GM12878 (cell line): ENCODE data around the gene GAS2L1. TPM values are rescaled to one million over a fixed set of nuclear protein-coding genes. Genes with fewer than 3 reads are reported as not detected.
A peak's percentile ranks its signal among the peaks of the same experiment; 100 is the strongest.

Source experiments
- BHLHE40 ChIP-seq, 2 experiments: fragments of 450-650 bp in 1 of 2; IDR thresholded peaks; 2 replicates each; pipeline ENCODE4 v1.6.1; 2011 to 2017; ENCODE audit warnings: low read depth in 2 of 2, borderline replicate concordance in 1 of 2, improper control_type of control experiment in 1 of 2, low read length in 1 of 2, mild to moderate bottlenecking in 1 of 2
- CREM ChIP-seq: IDR thresholded peaks from 2 replicates; pipeline ENCODE4 v1.6.1; 2014; ENCODE audit warnings: antibody characterized with exemption, low read depth
- DPF2 ChIP-seq: fragments of 450-650 bp; IDR thresholded peaks from 2 replicates; pipeline ENCODE4 v1.6.1; 2017; ENCODE audit warnings: mild to moderate bottlenecking
- EGR1 ChIP-seq, 2 experiments: IDR thresholded peaks; 1 replicate in 1 of 2; 2 replicates in 1 of 2; pipeline ENCODE4 v1.6.1; 2011 to 2012; ENCODE audit warnings: low read depth in 2 of 2, low read length in 2 of 2, borderline replicate concordance in 1 of 2, mild to moderate bottlenecking in 1 of 2, moderate library complexity in 1 of 2
- HDAC2 ChIP-seq: fragments of 200-600 bp; sonication (generic); IDR thresholded peaks from 2 replicates; pipeline ENCODE4 v1.6.1; 2017
- NRF1 ChIP-seq: conservative IDR thresholded peaks from 2 replicates; pipeline ENCODE4 v1.6.1; 2011; ENCODE audit warnings: mild to moderate bottlenecking, low read depth, low read length, improper control_type of control experiment
- PML ChIP-seq: IDR thresholded peaks from 2 replicates; pipeline ENCODE4 v1.6.1; 2012; ENCODE audit warnings: low read length, inconsistent platforms
- RUNX3 ChIP-seq: IDR thresholded peaks from 2 replicates; pipeline ENCODE4 v1.6.1; 2012; ENCODE audit warnings: low read length, inconsistent platforms
- SUPT20H ChIP-seq: IDR thresholded peaks from 2 replicates; pipeline ENCODE4 v1.6.1; 2011; ENCODE audit warnings: low read depth, mild to moderate bottlenecking, low read length, moderate library complexity, borderline replicate concordance; ENCODE audit not compliant: control insufficient read depth
- ZBED1 ChIP-seq: IDR thresholded peaks from 2 replicates; pipeline ENCODE4 v1.6.1; 2016; ENCODE audit warnings: borderline replicate concordance
- polyA plus RNA-seq, 11 experiments: library from polyadenylated mRNA; depleted of rRNA in 4 of 11; unstranded in 6 of 11; stranded (reverse) in 5 of 11; fragments of >200 nt; fragmentation: Nextera tagmentation in 4 of 11; fragmentation: Illumina TruSeq in 1 of 11; extraction: Ambion mirVana in 4 of 11; extraction: Trizol in 1 of 11; gene quantifications; 1 replicate in 1 of 11; 2 replicates in 10 of 11; pipeline versions ENCODE4 v1.2.1 to v1.2.3, GENCODE V29; 2011 to 2016; ENCODE audit warnings: inconsistent platforms in 2 of 11, missing spikeins in 2 of 11, low read depth in 1 of 11
- total RNA-seq, 4 experiments: library from RNA; depleted of rRNA in 3 of 4; stranded (reverse); fragments of >200 nt in 3 of 4; fragmentation: Illumina TruSeq in 1 of 4; extraction: Trizol in 1 of 4; gene quantifications; 2 replicates each; pipeline versions ENCODE4 v1.2.1 to v1.2.3, GENCODE V29; 2013 to 2021
- TF ChIP-seq, protein P1 (sequence below), 3 experiments: IDR thresholded peaks in 2 of 3; conservative IDR thresholded peaks in 1 of 3; 2 replicates each; pipeline ENCODE4 v1.5.1; 2011; ENCODE audit warnings: low read depth in 3 of 3, low read length in 3 of 3, mild to moderate bottlenecking in 3 of 3, control low read depth in 2 of 3, moderate library complexity in 2 of 3, inconsistent platforms in 1 of 3, mixed read lengths in 1 of 3; ENCODE audit not compliant: control insufficient read depth in 2 of 3, insufficient read depth in 1 of 3; ENCODE audit errors: extremely low read depth in 1 of 3
- TF ChIP-seq, protein P2 (sequence below): IDR thresholded peaks from 2 replicates; pipeline ENCODE4 v1.6.1; 2011; ENCODE audit warnings: low read depth, low read length, improper control_type of control experiment, borderline replicate concordance
- TF ChIP-seq, protein P3 (sequence below): IDR thresholded peaks from 2 replicates; pipeline ENCODE4 v1.6.1; 2011; ENCODE audit warnings: borderline replicate concordance, low read depth, mild to moderate bottlenecking, moderate library complexity, mixed read lengths, low read length; ENCODE audit not compliant: insufficient read depth; ENCODE audit errors: extremely low read length
- TF ChIP-seq, protein P4 (sequence below): fragments of 450-650 bp; conservative IDR thresholded peaks from 2 replicates; pipeline ENCODE4 v1.6.1; 2017; ENCODE audit warnings: mild to moderate bottlenecking, moderate library complexity

GAS2L1 gene
- total and polyA plus RNA-seq, 10 of the 15 experiments (the other 5 are each of a cell fraction or from before 2014, with no cell fraction given): 0.03 to 0.13 TPM; not detected in 8

DNA sequence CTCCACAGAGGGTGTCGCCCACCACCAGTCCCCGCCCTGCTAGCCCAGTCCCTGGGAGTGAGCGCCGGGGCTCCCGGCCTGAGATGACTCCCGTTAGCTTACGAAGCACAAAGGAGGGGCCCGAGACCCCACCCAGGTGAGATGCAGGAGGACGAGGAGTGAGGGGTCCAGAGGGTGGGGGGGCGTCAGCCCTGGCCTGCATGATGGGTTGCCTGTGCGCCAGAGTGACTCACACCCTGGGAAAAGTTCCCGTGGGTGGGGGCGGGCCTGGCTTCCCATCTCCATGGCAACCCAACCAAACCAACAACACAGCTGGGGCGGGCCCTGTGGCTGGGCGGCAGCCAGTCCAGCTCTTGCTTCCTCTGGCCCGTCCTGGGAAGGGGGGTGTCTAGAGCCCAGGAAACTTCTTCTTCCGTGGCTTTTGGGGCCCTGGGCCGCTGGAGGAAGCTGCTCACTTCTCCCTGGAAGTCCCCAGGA lies 4.5 kb downstream of the GAS2L1 start (continued):
- TF ChIP-seq, protein P1, sequence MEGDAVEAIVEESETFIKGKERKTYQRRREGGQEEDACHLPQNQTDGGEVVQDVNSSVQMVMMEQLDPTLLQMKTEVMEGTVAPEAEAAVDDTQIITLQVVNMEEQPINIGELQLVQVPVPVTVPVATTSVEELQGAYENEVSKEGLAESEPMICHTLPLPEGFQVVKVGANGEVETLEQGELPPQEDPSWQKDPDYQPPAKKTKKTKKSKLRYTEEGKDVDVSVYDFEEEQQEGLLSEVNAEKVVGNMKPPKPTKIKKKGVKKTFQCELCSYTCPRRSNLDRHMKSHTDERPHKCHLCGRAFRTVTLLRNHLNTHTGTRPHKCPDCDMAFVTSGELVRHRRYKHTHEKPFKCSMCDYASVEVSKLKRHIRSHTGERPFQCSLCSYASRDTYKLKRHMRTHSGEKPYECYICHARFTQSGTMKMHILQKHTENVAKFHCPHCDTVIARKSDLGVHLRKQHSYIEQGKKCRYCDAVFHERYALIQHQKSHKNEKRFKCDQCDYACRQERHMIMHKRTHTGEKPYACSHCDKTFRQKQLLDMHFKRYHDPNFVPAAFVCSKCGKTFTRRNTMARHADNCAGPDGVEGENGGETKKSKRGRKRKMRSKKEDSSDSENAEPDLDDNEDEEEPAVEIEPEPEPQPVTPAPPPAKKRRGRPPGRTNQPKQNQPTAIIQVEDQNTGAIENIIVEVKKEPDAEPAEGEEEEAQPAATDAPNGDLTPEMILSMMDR (IDR thresholded peaks at IDR 0.05 in 2 of 3, conservative IDR thresholded peaks at IDR 0.05 in 1 of 3; ENCODE audit: control insufficient read depth in 2 of 3, extremely low read depth in 1 of 3, insufficient read depth in 1 of 3, low read depth in 3 of 3, low read length in 3 of 3): no peak
- TF ChIP-seq, protein P2, sequence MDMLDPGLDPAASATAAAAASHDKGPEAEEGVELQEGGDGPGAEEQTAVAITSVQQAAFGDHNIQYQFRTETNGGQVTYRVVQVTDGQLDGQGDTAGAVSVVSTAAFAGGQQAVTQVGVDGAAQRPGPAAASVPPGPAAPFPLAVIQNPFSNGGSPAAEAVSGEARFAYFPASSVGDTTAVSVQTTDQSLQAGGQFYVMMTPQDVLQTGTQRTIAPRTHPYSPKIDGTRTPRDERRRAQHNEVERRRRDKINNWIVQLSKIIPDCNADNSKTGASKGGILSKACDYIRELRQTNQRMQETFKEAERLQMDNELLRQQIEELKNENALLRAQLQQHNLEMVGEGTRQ: no peak
- no peak for TF ChIP-seq HDAC2
- no peak for TF ChIP-seq PML
- peak in 1 of 2 experiments; percentile 73; a peak in 2 of 3 replicates for TF ChIP-seq EGR1 (IDR thresholded peaks at IDR 0.05; ENCODE audit: borderline replicate concordance in 1 of 2, low read depth in 2 of 2, low read length in 2 of 2)
- 0 out of 2 replicates have a peak, but pooled peaks have one; percentile 30 for TF ChIP-seq DPF2
- TF ChIP-seq, protein P3, sequence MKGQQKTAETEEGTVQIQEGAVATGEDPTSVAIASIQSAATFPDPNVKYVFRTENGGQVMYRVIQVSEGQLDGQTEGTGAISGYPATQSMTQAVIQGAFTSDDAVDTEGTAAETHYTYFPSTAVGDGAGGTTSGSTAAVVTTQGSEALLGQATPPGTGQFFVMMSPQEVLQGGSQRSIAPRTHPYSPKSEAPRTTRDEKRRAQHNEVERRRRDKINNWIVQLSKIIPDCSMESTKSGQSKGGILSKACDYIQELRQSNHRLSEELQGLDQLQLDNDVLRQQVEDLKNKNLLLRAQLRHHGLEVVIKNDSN: no peak
- no peak for TF ChIP-seq SUPT20H
- no peak for TF ChIP-seq NRF1
- no peak for TF ChIP-seq ZBED1
- TF ChIP-seq, protein P4, sequence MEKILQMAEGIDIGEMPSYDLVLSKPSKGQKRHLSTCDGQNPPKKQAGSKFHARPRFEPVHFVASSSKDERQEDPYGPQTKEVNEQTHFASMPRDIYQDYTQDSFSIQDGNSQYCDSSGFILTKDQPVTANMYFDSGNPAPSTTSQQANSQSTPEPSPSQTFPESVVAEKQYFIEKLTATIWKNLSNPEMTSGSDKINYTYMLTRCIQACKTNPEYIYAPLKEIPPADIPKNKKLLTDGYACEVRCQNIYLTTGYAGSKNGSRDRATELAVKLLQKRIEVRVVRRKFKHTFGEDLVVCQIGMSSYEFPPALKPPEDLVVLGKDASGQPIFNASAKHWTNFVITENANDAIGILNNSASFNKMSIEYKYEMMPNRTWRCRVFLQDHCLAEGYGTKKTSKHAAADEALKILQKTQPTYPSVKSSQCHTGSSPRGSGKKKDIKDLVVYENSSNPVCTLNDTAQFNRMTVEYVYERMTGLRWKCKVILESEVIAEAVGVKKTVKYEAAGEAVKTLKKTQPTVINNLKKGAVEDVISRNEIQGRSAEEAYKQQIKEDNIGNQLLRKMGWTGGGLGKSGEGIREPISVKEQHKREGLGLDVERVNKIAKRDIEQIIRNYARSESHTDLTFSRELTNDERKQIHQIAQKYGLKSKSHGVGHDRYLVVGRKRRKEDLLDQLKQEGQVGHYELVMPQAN: 0 out of 2 replicates have a peak, but pooled peaks have one; percentile 40
- peak; percentile 34; the same call in 1 of the 2 replicates for TF ChIP-seq RUNX3
- no peak for TF ChIP-seq CREM
- no peak for TF ChIP-seq BHLHE40 (IDR thresholded peaks at IDR 0.05; ENCODE audit: borderline replicate concordance in 1 of 2, low read depth in 2 of 2, low read length in 1 of 2)
